PC-3 (cell line): ENCODE results near the gene PTPN1. TPM values are rescaled to one million over a fixed set of nuclear protein-coding genes. Genes with fewer than 3 reads are reported as not detected.
"Not testable (repeated sequence)": the region's sequence is repeated elsewhere in the genome, so short reads cannot be mapped to it uniquely, and the experiment has no call there.

Source experiments
- ATAC-seq: fragments of 200-7000 bp; cut with Tn5 transposase; 2 replicates; pipeline ENCODE4 v1.9.1; 2020; ENCODE audit warnings: mild to moderate bottlenecking, moderate library complexity
- BruUV-seq: library from RNA; stranded (reverse); fragments of 400-500 nt; replicated peaks from 2 replicates; lab custom pipeline; 2021; lab: Mats Ljungman, UMichigan
- CTCF ChIA-PET: fragments of 300-600 bp; sonication (Branson Sonifier 250); formaldehyde crosslinking; loops from one replicate; lab custom pipeline; 2022; ENCODE audit warnings: antibody characterized with exemption; lab: Charles Lee
- POLR2A ChIA-PET: fragments of 300-600 bp; sonication (Branson Sonifier 250); formaldehyde crosslinking; loops from one replicate; lab custom pipeline; 2022; ENCODE audit warnings: antibody characterized with exemption; ENCODE audit not compliant: unreplicated experiment; lab: Charles Lee
- DNase-seq: peaks from one replicate; pipeline ENCODE4 v3.0.0-alpha.2; 2015
- H2AFZ ChIP-seq: fragments of 300-600 bp; sonication (generic); 2 replicates; pipeline ENCODE4 v1.6.0; 2016; ENCODE audit warnings: antibody characterized with exemption, low read length
- H3F3A ChIP-seq: fragments of 300-600 bp; sonication (generic); one replicate; pipeline ENCODE4 v1.6.0; 2017; ENCODE audit warnings: antibody characterized with exemption, low read length, control low read depth, mild to moderate bottlenecking; ENCODE audit not compliant: unreplicated experiment
- H3K27ac ChIP-seq: fragments of 300-600 bp; sonication (generic); 2 replicates; pipeline ENCODE4 v1.5.1; 2016; ENCODE audit warnings: mild to moderate bottlenecking, low read length
- H3K27me3 ChIP-seq: fragments of 300-600 bp; sonication (generic); 2 replicates; pipeline ENCODE4 v1.6.1; 2016; ENCODE audit warnings: low read length, mixed read lengths
- H3K36me3 ChIP-seq: fragments of 300-600 bp; sonication (generic); 2 replicates; pipeline ENCODE4 v1.6.1; 2016; ENCODE audit warnings: low read depth, mixed run types, low read length, mixed read lengths
- H3K4me1 ChIP-seq: fragments of 300-600 bp; sonication (generic); 2 replicates; pipeline ENCODE4 v1.5.1; 2016; ENCODE audit warnings: low read length; ENCODE audit not compliant: insufficient read depth
- H3K4me2 ChIP-seq: fragments of 300-600 bp; sonication (generic); 2 replicates; pipeline ENCODE4 v1.6.0; 2016; ENCODE audit warnings: low read length
- H3K4me3 ChIP-seq: fragments of 300-600 bp; sonication (generic); 2 replicates; pipeline ENCODE4 v1.5.1; 2016; ENCODE audit warnings: mild to moderate bottlenecking, low read length, mixed read lengths
- H3K79me2 ChIP-seq: fragments of 300-600 bp; sonication (generic); 2 replicates; pipeline ENCODE4 v1.6.1; 2017; ENCODE audit warnings: low read length, mixed read lengths
- H3K9ac ChIP-seq: fragments of 300-600 bp; sonication (generic); 2 replicates; pipeline ENCODE4 v1.6.0; 2016; ENCODE audit warnings: mild to moderate bottlenecking, low read length
- H3K9me2 ChIP-seq: fragments of 300-600 bp; sonication (generic); replicated peaks from 2 replicates; pipeline ENCODE4 v1.6.1; 2016; ENCODE audit warnings: mixed run types, low read length, mixed read lengths
- H3K9me3 ChIP-seq: fragments of 300-600 bp; sonication (generic); 2 replicates; pipeline ENCODE4 v1.6.1; 2016; ENCODE audit warnings: low read length, mixed read lengths
- H4K20me1 ChIP-seq: fragments of 300-600 bp; sonication (generic); 2 replicates; pipeline ENCODE4 v1.6.1; 2016; ENCODE audit warnings: low read length, mixed read lengths
- EZH2 ChIP-seq: fragments of 300-600 bp; sonication (generic); IDR thresholded peaks from one replicate; pipeline ENCODE4 v1.6.1; 2017; ENCODE audit warnings: antibody characterized with exemption, mild to moderate bottlenecking, low read length; ENCODE audit not compliant: unreplicated experiment
- EZH2phosphoT487 ChIP-seq: fragments of 300-600 bp; sonication (generic); IDR thresholded peaks from 2 replicates; pipeline ENCODE4 v1.6.1; 2018; ENCODE audit warnings: mild to moderate bottlenecking, antibody characterized with exemption, low read length, borderline replicate concordance
- intact Hi-C: fragments of 100-400 bp; cut with micrococcal nuclease; formaldehyde crosslinking; loops from 2 replicates; pipeline ENCODE4 v1.9.0; 2023
- total RNA-seq: library from RNA; depleted of rRNA; stranded (reverse); fragments of >200 nt; gene quantifications from 2 replicates; pipeline ENCODE4 v1.2.3, GENCODE V29; 2014
- TF ChIP-seq, protein P1 (sequence below): fragments of 300-600 bp; sonication (generic); conservative IDR thresholded peaks from 2 replicates; pipeline ENCODE4 v1.5.1; 2017; ENCODE audit warnings: antibody characterized with exemption, low read depth, mild to moderate bottlenecking, low read length

The PTPN1 gene
- total RNA-seq, 1 experiment from 2014 or later, result 47.7 TPM

DNA sequence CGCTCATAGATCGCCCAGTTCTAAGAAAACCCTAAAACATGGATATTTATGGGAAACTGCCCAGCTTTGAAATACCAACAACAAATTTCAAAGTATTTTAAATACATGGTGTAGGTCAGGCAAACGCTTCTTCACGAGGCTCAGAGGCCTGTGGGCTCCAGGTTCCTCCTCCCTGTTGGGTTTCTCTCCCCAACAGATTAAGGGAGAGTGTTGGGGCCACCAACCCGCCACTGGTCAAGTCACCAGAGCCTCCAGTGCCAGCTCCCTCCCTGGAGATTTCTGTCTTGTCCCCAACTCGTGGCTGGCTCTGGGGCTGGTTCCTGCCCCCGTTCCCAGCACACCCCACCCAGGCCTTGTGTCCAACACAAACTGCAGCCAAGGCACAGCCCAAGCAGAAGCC is 87.9 kb downstream of the PTPN1 start:
- POLR2A ChIA-PET, result interaction anchor here (0.6 kb wide), 1 partner anchor 190 kb away, joined by 3 read pairs; no protein-coding TSS in a partner anchor
- no peaks in the 10 kb centered on the region for H3K4me1 ChIP-seq
- DNase-seq, result no peak
- no peaks in the 10 kb centered on the region for H3K9me2 ChIP-seq
- H2AFZ ChIP-seq, result no peak overlapping the region
- no peaks in the 10 kb centered on the region for H4K20me1 ChIP-seq
- no TSS peak for BruUV-seq
- no peak overlapping the region for H3K27ac ChIP-seq
- H3K4me2 ChIP-seq, result no peak overlapping the region
- intact Hi-C loops, result no loop called here
- no peak overlapping the region for H3K4me3 ChIP-seq
- no peak overlapping the region for H3K9ac ChIP-seq
- no peak for ATAC-seq
- H3K27me3 ChIP-seq, result no peaks in the 10 kb centered on the region
- H3F3A ChIP-seq, result no peaks in the 10 kb centered on the region
- no peak for TF ChIP-seq EZH2
- no peak for TF ChIP-seq EZH2phosphoT487
- TF ChIP-seq, protein P1, sequence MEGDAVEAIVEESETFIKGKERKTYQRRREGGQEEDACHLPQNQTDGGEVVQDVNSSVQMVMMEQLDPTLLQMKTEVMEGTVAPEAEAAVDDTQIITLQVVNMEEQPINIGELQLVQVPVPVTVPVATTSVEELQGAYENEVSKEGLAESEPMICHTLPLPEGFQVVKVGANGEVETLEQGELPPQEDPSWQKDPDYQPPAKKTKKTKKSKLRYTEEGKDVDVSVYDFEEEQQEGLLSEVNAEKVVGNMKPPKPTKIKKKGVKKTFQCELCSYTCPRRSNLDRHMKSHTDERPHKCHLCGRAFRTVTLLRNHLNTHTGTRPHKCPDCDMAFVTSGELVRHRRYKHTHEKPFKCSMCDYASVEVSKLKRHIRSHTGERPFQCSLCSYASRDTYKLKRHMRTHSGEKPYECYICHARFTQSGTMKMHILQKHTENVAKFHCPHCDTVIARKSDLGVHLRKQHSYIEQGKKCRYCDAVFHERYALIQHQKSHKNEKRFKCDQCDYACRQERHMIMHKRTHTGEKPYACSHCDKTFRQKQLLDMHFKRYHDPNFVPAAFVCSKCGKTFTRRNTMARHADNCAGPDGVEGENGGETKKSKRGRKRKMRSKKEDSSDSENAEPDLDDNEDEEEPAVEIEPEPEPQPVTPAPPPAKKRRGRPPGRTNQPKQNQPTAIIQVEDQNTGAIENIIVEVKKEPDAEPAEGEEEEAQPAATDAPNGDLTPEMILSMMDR, result no peak
- H3K36me3 ChIP-seq, result no peaks in the 10 kb centered on the region
- H3K79me2 ChIP-seq, result no peaks in the 10 kb centered on the region
- CTCF ChIA-PET, result no interaction called here
- no peaks in the 10 kb centered on the region for H3K9me3 ChIP-seq

DNA sequence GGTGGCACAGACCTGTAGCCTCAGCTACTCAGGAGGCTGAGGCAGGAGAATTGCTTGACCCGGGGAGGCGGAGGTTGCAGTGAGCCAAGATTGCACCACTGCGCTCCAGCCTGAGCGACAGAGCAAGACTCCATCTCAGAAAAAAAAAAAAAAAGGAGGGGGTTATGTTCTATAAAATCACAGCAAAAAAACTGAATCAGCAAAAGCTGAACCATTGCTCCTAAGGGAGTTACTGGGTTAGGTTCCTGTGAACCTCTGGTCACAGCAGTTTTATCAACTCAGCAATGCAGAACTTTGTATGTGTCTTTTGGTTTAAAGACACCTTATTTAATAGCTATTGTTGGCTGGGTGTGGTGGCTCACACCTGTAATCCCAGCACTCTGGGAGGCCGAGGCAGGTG is 88.6 kb downstream of the PTPN1 start:
- H3K79me2 ChIP-seq, POLR2A ChIA-PET, H3K27ac ChIP-seq, H3K27me3 ChIP-seq, CTCF ChIA-PET, H3K4me2 ChIP-seq, H2AFZ ChIP-seq, H3K9ac ChIP-seq, H3K9me3 ChIP-seq, BruUV-seq, H4K20me1 ChIP-seq, H3K9me2 ChIP-seq, DNase-seq, ATAC-seq, H3K4me3 ChIP-seq, H3K36me3 ChIP-seq, H3F3A ChIP-seq, intact Hi-C loops, H3K4me1 ChIP-seq: not testable (repeated sequence)

DNA sequence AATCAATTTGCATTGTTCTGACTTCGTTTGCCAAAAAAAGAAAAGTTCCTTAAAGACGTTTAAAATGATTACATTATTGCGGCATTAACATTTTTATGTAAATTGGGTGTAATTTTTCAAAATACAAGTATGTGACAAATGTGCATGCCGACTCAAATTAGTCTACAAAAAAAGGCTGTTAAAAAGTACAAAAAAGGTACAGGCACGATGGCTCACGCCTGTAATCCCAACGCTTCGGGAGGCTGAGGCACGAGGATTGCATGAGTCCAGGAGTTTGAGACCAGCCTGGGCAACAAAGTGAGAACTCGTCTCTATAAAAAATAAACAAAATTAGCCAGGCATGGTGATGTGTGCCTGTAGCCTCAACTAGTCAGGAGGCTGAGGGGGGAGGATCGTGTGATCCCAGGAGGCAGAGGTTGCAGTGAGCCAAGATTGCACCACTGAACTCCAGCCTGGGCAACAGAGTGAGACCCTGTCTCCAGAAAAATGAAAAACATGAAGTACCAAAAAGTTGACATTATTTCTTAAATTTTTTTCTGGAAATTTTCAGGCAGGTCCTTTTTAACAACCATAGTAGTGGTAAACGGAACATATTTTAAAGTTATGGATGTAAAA is 90.2 kb downstream of the PTPN1 start:
- no peaks in the 10 kb centered on the region for H3K79me2 ChIP-seq
- H3K9me3 ChIP-seq, result no peaks in the 10 kb centered on the region
- DNase-seq (no peak), ATAC-seq (no peak)
- intact Hi-C loops, result no loop called here
- H3K27ac ChIP-seq, result no peak overlapping the region
- CTCF ChIA-PET, result no interaction called here
- no peaks in the 10 kb centered on the region for H3K36me3 ChIP-seq
- no peak overlapping the region for H3K4me3 ChIP-seq
- POLR2A ChIA-PET, result no interaction called here
- no TSS peak for BruUV-seq
- H3K27me3 ChIP-seq, result no peaks in the 10 kb centered on the region
- H3K9ac ChIP-seq, result no peak overlapping the region
- no peaks in the 10 kb centered on the region for H4K20me1 ChIP-seq
- H3K4me1 ChIP-seq, result no peaks in the 10 kb centered on the region
- TF ChIP-seq EZH2phosphoT487, result no peak
- TF ChIP-seq, protein P1, result no peak
- TF ChIP-seq EZH2, result no peak
- H3K9me2 ChIP-seq, result no peaks in the 10 kb centered on the region
- no peak overlapping the region for H2AFZ ChIP-seq
- no peaks in the 10 kb centered on the region for H3F3A ChIP-seq
- H3K4me2 ChIP-seq, result no peak overlapping the region
